HG03571 (cell line): ENCODE results near the gene ZAR1.
"Not testable (repeated sequence)": the region's sequence is repeated elsewhere in the genome, so short reads cannot be mapped to it uniquely, and the experiment has no call there.

Experiments
- ATAC-seq: cut with Tn5 transposase; IDR thresholded peaks from one replicate; pipeline ENCODE4 v1.9.1; 2021; ENCODE audit not compliant: unreplicated experiment

ZAR1 gene, protein sequence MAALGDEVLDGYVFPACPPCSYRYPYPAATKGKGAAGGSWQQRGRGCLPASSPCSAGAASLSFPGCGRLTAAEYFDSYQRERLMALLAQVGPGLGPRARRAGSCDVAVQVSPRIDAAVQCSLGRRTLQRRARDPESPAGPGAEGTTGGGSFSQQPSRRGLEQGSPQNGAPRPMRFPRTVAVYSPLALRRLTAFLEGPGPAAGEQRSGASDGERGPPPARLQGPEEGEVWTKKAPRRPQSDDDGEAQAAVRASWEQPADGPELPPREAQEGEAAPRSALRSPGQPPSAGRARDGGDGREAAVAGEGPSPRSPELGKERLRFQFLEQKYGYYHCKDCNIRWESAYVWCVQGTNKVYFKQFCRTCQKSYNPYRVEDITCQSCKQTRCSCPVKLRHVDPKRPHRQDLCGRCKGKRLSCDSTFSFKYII

DNA sequence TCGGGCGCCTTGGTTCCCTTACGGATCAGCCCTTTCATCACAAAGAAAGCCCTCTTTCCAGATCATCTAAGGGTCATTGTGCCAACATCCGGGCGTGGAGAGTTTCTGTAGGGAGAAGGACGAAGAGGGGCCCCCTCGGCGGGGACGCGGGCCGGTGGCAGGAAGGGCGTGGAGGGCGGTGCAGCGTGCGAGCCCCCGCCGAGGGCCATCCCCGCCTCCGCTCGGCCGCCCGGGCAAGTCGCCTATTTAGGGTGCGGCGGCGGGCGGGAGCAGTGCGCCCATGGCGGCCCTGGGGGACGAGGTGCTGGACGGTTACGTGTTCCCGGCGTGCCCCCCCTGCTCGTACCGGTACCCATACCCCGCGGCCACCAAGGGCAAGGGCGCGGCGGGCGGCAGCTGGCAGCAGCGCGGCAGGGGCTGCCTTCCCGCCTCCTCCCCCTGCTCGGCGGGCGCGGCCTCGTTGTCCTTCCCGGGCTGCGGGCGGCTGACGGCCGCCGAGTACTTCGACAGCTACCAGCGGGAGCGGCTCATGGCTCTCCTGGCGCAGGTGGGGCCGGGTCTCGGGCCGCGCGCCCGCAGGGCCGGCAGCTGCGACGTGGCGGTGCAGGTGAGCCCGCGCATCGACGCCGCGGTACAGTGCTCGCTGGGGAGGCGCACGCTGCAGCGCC, at the start of gene ZAR1:
TSS of gene ZAR1 (plus strand) at position 241 of the 668 bp plus-strand sequence. CDS start at position 281, 40 bp downstream.
- no peak for ATAC-seq

DNA sequence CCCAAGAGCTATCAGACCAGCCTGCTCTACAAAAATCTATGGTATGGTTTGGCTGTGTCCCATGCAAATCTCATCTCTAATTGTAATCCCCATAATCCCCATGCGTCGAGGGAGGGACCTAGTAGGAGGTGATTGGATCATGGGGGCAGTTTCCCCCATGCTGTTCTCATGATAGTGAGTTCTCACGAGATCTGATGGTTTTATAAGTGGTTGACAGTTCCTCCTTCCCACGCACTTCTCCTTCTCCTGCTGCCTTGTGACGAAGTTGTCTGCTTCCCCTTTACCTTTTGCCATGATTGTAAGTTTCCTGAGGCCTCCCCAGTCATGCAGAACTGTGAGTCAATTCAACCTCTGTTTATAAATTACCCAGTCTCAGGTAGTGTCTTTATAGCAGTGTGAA, 49.1 kb upstream of the ZAR1 start:
- not testable (repeated sequence) for ATAC-seq

DNA sequence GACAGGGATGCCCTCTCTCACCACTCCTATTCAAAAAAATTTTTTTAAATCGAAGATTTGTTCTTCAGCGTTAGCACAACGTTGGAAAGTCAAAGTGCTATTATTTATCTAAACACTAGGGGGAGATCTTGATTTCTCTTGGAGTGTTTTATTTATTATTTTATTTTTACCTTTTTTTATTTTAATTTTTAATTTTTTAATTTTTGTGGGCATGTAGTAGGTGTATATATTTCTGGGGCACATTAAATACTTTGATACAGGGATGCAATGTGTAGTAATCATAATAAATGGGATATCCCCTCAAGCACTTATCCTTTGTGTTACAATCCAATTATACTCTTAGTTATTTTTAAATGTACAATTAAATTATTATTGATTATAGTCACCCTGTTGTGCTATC, 44.3 kb upstream of the ZAR1 start:
- no peak for ATAC-seq

DNA sequence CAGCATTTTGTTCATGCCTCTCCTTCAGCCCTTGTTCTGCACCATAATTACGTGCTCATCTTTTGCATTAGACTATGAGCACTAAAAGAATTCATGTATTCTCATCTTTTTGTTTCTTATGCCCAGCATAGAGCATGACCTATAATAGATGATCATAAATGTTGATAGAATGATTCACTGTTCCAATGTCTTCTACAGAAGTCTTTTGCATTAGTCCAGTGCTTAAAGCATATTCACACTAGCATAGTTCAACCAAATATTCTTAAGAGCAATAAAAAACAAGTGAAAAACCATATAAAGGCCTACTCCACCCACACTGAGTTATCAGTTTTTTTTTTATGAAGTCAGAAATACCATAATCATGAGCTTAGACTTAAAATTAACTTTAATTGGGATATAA, 43.4 kb upstream of the ZAR1 start:
- ATAC-seq, result no peak

DNA sequence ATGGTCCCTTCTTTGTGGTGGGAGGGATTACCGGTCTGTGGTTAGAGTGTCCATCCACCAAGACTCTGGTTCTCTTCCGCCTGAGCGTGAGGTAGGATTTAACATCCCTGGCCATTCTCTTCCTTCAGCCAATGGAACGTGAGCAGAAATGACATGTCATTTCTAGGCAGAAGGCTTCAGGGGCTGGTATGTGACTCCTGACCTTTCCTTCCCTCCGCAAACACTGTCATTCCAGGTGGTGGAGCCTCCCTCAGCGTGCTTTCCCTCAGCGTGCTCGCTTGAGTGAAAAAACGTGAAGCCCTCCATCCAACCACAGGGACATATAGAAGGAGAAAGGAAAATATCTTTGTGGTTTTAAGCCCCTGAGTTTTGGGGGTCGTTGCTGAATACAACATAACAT, 40.9 kb upstream of the ZAR1 start:
- no peak for ATAC-seq

DNA sequence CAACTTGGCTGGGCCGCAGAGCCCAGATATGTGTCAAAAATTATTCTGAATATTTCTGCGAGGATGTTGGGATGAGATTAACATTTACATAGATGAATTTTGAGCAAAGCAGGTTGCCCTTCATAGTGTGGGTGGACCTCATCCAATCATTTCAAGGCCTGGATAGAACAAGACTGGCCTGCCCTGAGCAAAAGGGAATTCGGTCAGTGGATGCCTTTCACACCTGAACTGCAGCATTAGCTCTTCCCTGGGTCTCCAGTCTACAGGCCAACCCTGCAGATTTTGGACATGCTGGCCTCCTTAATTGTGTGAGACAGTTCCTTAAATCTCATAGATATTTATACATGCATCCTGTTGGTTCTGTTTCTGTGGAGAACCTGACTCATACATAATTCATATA, 39.3 kb upstream of the ZAR1 start:
- ATAC-seq, result no peak

DNA sequence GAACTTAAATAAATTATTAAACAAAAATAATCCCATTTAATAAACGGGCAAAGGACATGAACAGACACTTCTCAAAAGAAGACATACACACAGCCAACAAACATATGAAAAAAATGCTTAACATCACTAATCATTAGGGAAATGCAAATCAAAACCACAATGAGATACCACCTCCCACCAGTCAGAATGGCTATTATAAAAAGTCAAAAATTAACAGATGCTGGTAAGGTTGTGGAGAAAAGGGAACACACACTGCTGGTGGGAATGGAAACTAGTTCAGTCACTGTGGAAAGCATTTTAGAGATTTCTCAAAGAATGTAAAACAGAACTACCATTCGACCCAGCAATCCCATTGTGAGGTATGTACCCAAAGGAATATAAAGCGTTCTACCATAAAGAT, 38.4 kb upstream of the ZAR1 start:
- ATAC-seq, result not testable (repeated sequence)

DNA sequence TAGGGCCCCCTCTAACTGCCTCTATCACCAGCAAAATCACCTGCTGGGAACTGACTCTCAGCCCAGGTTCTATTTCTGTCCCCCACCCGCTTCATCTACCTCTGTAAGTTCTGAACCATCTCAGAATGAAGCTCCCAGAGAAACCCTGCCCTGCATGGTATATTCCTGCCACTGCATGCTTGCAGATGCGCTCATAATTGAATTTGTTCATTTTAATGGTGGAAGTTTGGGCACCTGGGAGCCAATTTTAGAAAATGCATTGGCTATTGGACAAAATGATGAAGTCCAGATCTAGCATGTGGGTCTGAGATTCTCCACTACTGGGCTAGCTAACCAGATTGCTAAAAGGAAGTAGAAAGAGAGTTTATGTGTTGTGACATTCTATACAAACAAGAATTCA, 35.5 kb upstream of the ZAR1 start:
- ATAC-seq, result no peak

DNA sequence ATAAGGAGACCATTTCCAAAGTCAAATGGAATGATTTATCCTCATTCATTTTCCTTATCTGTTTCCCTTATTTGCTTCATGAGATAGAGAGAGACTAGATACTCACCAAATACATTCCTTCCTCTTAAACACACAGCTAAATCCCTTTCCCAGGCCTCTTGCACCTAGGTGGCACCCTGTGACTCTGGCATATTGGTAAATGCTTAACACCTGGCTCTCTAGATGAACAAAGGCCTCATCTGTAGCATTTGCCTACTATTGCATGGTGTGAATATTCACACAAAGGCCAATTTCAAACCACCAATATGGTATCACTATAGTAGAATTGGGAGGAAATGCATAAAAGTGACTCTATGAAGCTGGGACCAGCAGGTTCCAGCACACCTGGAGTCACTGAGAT, 29.1 kb upstream of the ZAR1 start:
- no peak for ATAC-seq

DNA sequence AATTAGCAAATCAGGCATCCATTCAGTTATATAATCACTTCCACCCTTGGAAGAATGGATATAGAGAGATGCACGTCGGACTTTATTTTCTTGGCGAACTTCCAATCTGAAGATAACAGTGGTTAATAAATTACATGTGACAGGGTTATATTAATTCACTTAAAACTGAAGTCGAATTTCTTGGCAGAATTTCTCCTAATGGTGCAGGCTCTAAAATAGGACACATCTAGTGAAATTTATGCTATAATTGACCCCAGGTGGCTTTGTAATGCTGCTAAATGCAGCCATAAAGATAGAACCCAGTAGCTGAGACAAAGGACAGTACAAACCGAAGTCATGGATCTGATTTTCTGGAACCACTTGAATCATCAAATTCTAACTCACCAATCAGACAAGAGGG, 27.7 kb upstream of the ZAR1 start:
- ATAC-seq, result no peak

DNA sequence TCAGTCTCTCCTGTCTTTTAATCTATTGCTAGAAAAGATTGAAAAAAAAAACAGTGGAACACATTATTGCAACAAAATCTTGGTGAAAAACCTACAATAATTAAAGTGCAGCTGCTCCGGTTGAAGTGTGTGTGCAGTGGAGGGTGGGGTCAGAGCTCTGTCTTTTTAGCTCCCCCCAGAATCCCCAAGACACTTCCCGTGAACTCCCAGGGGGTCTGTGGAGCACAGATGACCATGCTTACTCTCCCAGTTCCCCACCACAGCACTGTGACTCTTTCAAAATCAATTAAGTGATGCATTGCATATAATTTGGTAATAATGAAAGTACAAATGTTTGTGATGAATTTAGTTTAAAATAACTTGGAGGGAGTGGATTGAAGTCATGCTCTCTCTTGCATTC, 22.6 kb upstream of the ZAR1 start:
- ATAC-seq, result no peak

DNA sequence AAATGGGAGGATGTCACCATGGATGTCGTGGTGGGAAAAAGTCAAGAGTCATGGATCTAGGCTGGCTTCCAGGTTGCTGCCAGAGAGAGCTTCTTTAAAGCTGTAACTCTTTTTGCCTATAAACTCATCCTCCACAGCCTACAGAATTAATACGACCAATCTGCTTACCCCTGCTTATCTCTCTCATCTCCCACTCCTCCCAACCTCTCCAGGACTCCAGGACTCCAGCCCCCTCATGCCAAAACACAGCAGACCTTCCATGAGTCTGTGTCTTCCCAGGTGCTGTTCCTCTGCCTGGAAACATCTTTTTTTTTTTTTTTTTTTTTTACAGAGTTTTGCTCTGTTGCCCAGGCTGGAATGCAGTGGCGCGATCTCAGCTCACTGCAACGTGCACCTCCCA, 22.2 kb upstream of the ZAR1 start:
- no peak for ATAC-seq

DNA sequence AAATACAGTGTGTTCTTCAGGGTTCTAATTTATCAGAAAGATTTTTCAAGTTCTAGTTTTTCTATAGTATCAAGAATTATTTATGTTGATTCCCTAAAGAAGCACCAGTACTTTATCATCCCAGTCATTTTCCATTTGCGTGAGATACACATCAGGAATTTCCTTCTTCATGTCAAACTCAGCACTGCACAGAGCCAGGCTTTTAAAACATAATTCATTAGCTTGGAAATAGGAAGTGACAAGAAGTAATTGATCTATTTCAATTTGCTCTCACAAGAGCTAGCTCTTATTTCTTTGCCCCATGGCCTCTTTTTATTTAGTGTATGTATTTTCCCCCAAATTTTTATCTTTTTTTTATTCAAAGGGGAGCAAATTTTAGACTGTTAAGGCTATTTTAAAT, 19.9 kb upstream of the ZAR1 start:
- ATAC-seq, result no peak

DNA sequence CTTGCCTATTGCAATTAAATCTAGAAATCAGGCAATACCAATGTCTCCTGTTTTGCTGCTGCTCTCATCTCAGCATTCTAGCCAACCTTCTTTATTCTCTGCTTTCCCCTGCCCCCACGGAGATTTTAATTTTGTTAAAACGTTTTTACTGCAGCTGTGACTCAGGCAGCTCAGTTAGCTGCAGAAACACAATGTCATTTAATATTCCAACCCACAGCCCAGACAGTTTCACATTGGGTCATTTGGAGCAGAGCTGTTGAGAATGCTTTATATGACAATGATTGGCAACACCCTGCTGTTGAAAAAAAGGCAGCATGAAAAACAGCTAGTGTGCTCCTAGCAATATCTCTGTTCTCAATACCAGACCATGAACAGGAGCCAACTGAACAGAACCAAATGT, 19.5 kb upstream of the ZAR1 start:
- ATAC-seq, result no peak

DNA sequence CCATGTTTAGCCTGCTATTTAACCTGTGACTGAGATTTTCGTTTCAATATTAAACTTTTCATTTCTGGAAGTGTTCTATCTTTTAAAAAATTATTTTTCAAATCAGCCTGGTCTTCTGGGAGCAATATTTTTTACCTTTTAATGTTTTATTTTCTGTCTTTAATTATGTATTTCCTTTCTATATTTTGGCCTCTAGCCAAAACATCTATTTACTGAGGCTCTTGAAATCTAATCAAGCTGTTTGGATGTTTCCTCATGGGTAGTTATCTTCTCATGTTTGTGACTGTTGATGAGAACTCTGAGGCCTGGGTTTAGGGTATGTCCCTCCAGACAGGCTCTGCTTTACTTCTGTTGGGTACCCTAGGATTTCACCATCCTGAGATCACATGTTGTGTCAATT, 17.3 kb upstream of the ZAR1 start:
- no peak for ATAC-seq

DNA sequence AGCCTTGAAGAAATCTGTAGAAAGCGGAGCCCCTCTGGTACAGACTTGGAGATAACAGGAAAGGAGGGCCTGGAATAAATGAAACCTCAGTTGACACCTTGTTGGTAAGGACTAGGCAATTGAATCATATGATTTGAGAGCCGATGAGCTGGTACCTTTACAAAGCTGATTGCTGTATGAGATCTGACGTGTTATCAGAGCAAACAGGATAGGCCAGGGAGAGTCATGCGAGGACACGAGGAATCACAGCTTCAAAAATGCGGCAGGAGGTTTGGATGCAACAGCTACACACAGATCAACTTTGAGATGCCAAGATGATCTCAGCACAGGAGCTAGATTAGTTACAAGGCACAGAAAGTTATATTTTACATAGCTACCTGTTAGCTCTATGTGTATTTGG, 14.3 kb upstream of the ZAR1 start:
- ATAC-seq, result no peak

DNA sequence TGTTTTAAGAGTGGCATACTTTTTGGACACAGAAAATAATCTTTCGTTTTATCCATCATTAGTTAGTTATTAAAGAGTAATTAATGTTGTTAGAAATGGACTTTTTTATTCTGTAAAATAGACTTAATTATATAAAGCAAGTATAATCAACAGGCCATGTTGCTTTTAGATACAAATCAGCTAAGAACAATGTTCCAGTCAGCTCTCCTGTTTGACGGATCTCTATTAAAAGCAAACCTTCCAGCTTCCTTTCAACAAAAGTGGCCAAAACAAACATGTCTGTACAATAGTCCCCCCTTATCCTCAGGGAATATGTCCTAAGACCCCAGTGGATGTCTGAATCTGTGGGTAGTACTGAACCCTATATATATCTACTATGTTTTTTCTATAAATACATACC, 11.8 kb upstream of the ZAR1 start:
- no peak for ATAC-seq

DNA sequence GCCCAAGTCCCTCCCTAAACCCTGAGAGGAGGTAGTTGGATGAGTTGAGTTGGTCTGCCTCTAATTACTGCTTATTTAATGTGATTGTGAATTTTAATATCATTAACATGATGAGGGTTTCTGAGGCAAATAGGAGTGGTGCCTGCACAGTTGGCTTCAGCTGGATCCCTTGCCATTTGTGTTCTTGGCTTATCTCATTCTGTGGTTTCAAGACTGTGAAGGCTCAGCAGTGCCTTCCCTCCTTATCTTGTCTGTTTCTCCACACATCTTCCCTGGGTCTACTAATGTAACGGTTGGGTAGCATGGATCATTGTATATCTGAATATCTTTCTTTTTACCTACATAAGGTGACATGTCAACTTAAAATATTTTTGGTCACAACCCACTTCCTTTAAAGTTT, 8.5 kb upstream of the ZAR1 start:
- no peak for ATAC-seq

DNA sequence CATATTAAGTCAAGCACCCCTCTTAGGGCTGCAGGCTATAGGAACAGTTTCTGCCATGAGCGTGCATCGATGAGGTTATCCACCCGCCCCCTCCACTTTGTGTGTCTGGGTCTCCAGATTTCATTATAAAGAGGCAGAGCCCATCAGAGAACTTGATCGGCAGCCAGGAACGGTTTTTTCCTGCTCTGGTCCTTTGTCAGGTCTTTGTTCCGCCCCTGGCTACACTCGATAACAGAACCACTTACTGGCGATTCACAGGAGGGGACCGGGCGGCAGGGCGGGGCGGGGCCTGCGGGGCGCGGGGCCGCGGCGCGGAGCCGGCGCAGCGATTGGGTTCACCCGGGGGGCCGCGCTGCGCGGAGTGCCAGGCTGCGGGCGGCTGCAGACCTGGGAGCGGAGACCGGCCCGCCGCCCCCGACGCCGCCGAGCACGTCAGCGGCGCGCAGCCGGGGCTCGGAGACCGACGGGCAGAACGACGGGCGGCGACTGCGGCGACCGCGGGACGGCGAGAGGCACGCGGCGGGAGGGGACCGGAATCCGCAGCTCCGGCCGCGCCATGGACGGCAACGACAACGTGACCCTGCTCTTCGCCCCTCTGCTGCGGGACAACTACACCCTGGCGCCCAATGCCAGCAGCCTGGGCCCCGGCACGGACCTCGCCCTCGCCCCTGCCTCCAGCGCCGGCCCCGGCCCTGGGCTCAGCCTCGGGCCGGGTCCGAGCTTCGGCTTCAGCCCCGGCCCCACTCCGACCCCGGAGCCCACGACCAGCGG, 6.9 kb upstream of the ZAR1 start, which contains the start of gene SLC10A4:
TSS of gene SLC10A4 (plus strand) at position 338 of the 771 bp plus-strand sequence. CDS start at position 557, 219 bp downstream.
- ATAC-seq, result no peak

DNA sequence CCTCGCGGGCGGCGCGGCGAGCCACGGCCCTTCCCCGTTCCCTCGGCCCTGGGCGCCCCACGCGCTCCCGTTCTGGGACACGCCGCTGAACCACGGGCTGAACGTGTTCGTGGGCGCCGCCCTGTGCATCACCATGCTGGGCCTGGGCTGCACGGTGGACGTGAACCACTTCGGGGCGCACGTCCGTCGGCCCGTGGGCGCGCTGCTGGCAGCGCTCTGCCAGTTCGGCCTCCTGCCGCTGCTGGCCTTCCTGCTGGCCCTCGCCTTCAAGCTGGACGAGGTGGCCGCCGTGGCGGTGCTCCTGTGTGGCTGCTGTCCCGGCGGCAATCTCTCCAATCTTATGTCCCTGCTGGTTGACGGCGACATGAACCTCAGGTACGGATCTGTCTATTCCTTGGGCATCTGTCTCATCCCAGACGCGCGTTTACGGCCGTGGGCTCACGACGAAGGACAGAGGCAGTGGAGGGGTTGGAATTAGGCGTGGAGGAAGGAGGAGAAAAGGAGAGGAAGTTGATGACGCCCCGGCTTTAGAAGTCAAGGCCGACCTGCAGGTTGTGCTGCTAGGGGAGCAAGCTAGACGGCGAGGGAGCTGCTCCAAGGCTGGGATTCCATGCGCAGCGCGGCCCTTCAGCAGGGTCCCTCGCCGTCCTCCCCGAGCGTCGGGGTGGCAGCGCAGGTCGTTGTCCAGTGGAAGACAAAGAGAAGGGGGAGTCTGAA, 6.1 kb upstream of the ZAR1 start:
- ATAC-seq, result no peak

DNA sequence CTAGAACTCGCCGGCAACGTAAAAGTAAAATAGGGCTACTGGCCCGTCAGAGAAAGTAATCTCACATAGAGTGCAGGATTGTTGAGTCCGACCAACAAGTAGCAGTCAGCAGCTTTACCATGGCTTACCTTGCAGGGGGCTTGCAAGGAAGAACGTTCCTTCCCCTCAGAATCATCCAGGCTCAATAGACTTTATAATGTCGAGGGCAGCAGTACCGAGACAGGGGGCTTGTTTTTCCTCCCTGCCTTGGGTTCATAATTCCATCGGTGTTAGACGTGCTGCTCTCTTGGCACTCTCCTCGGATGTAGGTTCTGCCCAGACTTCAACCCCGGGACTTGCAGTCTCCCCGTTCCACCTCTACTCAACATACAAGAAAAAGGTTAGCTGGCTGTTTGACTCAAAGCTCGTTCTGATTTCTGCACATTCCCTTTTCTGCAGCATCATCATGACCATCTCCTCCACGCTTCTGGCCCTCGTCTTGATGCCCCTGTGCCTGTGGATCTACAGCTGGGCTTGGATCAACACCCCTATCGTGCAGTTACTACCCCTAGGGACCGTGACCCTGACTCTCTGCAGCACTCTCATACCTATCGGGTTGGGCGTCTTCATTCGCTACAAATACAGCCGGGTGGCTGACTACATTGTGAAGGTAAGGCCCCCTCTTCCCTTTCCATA, 5.4 kb upstream of the ZAR1 start:
- ATAC-seq, result no peak
